ENCODE measurements around the gene DUSP9.

DNA sequence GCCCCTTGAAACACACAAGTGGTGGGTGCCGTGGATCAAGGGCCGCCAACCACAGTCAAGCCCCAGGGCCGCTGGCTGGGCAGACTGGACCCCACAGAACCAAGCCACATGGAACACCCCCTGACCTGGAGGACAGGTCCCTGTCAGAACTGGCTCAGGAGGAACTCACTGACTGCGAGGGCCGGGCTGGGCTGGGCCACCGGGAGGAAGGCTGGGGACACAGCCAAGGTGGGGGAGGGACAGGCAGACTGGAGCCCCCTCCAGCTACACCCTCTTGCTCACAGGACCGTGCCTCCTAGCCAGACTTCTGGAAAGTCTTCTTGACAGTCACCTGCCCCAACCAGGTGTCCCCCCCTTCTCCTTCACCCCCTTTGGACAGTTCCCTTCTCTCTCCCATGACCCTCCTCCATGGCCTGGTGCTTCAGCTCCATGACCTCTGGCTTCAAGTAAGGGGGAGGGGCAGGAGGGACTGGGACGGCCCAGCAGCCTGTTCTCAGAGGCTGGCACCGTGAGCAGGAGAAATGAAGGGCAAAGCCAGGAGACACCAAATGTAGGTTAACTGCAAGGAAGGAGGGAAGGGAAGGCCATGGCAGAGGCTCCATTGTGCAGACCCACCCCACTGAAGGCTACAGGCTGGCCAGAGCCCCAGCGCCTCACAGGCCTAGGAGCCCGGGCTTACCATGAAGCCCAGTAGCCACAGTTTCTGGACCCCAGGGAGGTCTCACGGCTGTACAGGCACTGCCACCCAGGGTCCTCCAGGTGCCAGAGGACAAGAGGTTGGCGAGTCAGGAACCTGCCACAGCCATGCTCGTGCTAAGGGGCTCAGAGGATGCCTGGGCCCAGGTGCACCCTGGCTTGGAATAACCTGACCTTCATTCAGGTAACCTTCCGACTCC is 22.6 kb upstream of the DUSP9 start:
- TF ChIP-seq POLR2A (IDR thresholded peaks at IDR 0.05), result no peak
- no peak for TF ChIP-seq CTCF (IDR thresholded peaks at IDR 0.05)
